ENCODE data around the gene GADL1. TPM values are rescaled to one million over a fixed set of nuclear protein-coding genes. Genes with fewer than 3 reads are reported as not detected.

The GADL1 gene
- total RNA-seq, 4 donors from 2014 or later, result not detected

- H3K36me3 ChIP-seq, result peaks cover 0 to 19% (median 0%) of the 10 kb centered on the region in 3 donors
- no peak for DNase-seq (ENCODE audit: low spot score in 2 of 2)
- no peak for TF ChIP-seq CTCF (IDR thresholded peaks at IDR 0.05)
- no peak for TF ChIP-seq POLR2A (IDR thresholded peaks at IDR 0.05)
- no peak for TF ChIP-seq EP300 (IDR thresholded peaks at IDR 0.05)
- H3K27ac ChIP-seq, result peak overlapping the region in 3 of 4 donors; percentile 32 to 93 (median 90)
- no peaks in the 10 kb centered on the region for H3K9me3 ChIP-seq
- peaks cover 9 to 100% (median 87%) of the 10 kb centered on the region in 4 donors for H3K4me1 ChIP-seq
- WGBS, 2 donors, result 47 to 48% methylated on average over 3 of the region's 3 CpGs
- H3K27me3 ChIP-seq, result no peaks in the 10 kb centered on the region
- H3K4me3 ChIP-seq, result no peak overlapping the region
Observed at GRCh38 chr3:30684356-30684755, 210.1 kb downstream of the GADL1 start.

- DNase-seq (ENCODE audit: low spot score in 2 of 2), result no peak
- 65 to 76% methylated on average over 3 of the region's 3 CpGs for WGBS, 2 donors
- peaks cover 0 to 25% (median 0%) of the 10 kb centered on the region in 3 donors for H3K36me3 ChIP-seq
- H3K4me1 ChIP-seq, result peaks cover 5 to 100% (median 84%) of the 10 kb centered on the region in 4 donors
- H3K4me3 ChIP-seq, result no peak overlapping the region
- no peaks in the 10 kb centered on the region for H3K9me3 ChIP-seq
- TF ChIP-seq EP300 (IDR thresholded peaks at IDR 0.05) (no peak), POLR2A (IDR thresholded peaks at IDR 0.05) (no peak), CTCF (IDR thresholded peaks at IDR 0.05) (no peak)
- peak overlapping the region in 2 of 4 donors; percentile 90 to 93 for H3K27ac ChIP-seq
- no peaks in the 10 kb centered on the region for H3K27me3 ChIP-seq
Observed at GRCh38 chr3:30683769-30684168, 210.7 kb downstream of the GADL1 start.

- WGBS, 2 donors, result 38 to 40% methylated on average over 1 of the region's 1 CpG
- H3K4me1 ChIP-seq, result peaks cover 0 to 100% (median 75%) of the 10 kb centered on the region in 4 donors
- H3K27ac ChIP-seq, result peak overlapping the region; percentile 40 to 93 (median 82)
- no peak overlapping the region for H3K4me3 ChIP-seq
- H3K36me3 ChIP-seq, result peaks cover 0 to 31% (median 0%) of the 10 kb centered on the region in 3 donors
- no peaks in the 10 kb centered on the region for H3K27me3 ChIP-seq
- TF ChIP-seq EP300 (IDR thresholded peaks at IDR 0.05), result no peak
- no peaks in the 10 kb centered on the region for H3K9me3 ChIP-seq
- no peak for DNase-seq (ENCODE audit: low spot score in 2 of 2)
Observed at GRCh38 chr3:30682434-30683155, 211.9 kb downstream of the GADL1 start.

- H3K4me1 ChIP-seq, result peaks cover 0 to 100% (median 72%) of the 10 kb centered on the region in 4 donors
- H3K27ac ChIP-seq, result peak overlapping the region; percentile 40 to 93 (median 82)
- no peaks in the 10 kb centered on the region for H3K9me3 ChIP-seq
- H3K4me3 ChIP-seq, result peak overlapping the region in 1 of 4 donors; percentile 24
- DNase-seq (ENCODE audit: low spot score in 2 of 2), result peak in 1 of 2 donors; percentile 36
- peaks cover 0 to 40% (median 1%) of the 10 kb centered on the region in 3 donors for H3K36me3 ChIP-seq
- 18 to 25% methylated on average over 6 of the region's 6 CpGs for WGBS, 2 donors
- no peaks in the 10 kb centered on the region for H3K27me3 ChIP-seq
- TF ChIP-seq POLR2A (IDR thresholded peaks at IDR 0.05) (no peak), CTCF (IDR thresholded peaks at IDR 0.05) (no peak), EP300 (IDR thresholded peaks at IDR 0.05) (peak; percentile 27 to 78)
Observed at GRCh38 chr3:30681649-30682211, 212.7 kb downstream of the GADL1 start.

DNA sequence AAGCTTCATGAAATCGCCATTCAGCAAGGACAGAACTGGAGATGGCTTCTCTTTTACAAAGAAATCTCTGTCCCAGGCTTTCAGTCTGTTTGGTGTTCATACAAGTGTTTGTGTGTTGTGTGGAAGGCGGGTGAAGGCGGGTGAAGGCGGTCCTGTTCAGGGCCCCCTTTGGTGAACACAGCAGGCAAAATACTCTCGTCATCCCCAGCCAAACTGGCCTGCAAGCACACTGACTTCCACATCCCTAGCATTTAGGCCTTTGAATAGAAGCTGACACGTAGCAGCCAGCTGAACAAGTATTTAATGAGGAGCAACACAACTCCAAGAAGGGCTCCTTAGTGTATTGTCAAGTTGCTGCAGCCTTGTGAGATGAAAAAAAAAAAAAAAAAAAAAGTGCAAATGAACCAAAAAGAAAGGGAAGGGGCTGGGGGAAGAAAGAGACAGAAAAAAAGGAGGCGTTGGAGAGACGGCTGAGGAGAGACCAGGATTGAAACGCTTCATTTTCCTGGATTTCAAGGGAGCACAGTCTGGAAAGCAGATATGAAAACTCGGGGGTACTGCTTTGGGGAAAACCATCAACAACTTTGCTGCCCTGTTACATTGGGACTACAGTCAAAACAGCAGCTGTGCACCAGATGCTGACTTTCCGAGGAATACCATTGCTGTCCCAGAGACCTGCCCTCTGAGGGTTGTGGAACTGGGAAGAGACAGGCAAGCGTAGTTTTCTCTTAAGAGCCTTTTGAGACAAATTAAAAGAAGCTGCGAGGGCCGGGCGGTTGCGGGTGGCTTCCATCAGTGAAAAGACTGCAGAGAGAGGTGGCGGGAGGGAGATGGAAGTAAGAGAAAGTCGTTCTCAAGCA is 213.4 kb downstream of the GADL1 start:
- Histone ChIP-seq H3K27me3 (no peaks in the 10 kb centered on the region), H3K4me3 (peak overlapping the region in 1 of 4 donors; percentile 24), H3K4me1 (peaks cover 0 to 100% (median 71%) of the 10 kb centered on the region in 4 donors), H3K36me3 (peaks cover 0 to 47% (median 5%) of the 10 kb centered on the region in 3 donors), H3K27ac (peak overlapping the region; percentile 40 to 93 (median 82)), H3K9me3 (no peaks in the 10 kb centered on the region)
- 28 to 30% methylated on average over 18 of the region's 18 CpGs for WGBS, 2 donors
- TF ChIP-seq CTCF (IDR thresholded peaks at IDR 0.05) (no peak), EP300 (IDR thresholded peaks at IDR 0.05) (peak in 1 of 2 donors; percentile 73)
- DNase-seq (ENCODE audit: low spot score in 2 of 2), result peak; percentile 51

Measured in tibial nerve (tissue), 4 donors.